ENCODE measurements around the gene ADGRF4. TPM values are rescaled to one million over a fixed set of nuclear protein-coding genes. Genes with fewer than 3 reads are reported as not detected.

The ADGRF4 gene, protein sequence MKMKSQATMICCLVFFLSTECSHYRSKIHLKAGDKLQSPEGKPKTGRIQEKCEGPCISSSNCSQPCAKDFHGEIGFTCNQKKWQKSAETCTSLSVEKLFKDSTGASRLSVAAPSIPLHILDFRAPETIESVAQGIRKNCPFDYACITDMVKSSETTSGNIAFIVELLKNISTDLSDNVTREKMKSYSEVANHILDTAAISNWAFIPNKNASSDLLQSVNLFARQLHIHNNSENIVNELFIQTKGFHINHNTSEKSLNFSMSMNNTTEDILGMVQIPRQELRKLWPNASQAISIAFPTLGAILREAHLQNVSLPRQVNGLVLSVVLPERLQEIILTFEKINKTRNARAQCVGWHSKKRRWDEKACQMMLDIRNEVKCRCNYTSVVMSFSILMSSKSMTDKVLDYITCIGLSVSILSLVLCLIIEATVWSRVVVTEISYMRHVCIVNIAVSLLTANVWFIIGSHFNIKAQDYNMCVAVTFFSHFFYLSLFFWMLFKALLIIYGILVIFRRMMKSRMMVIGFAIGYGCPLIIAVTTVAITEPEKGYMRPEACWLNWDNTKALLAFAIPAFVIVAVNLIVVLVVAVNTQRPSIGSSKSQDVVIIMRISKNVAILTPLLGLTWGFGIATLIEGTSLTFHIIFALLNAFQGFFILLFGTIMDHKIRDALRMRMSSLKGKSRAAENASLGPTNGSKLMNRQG
- not detected in 2 replicates for total RNA-seq (ENCODE audit: low replicate concordance)

GRCh38 chr6:47698342-47698787 is at the start of gene ADGRF4:
ADGRF4 (plus strand) TSS chr6:47698580; CDS start chr6:47707246, 8,666 bp downstream.

Other genes starting within 250 kb of the ADGRF4 start
- gene CD2AP, start 220.8 kb upstream of the ADGRF4 start, total RNA-seq (ENCODE audit: low replicate concordance): 7.4 and 15.6 TPM in 2 replicates
- not detected in 2 replicates for gene OPN5, start 83.5 kb downstream of the ADGRF4 start, total RNA-seq (ENCODE audit: low replicate concordance)